Heart right ventricle (tissue), 16 donors: ENCODE measurements around the gene GRM8. TPM values are rescaled to one million over a fixed set of nuclear protein-coding genes. Genes with fewer than 3 reads are reported as not detected.

Experiments used
- ATAC-seq, 8 donors: fragments of 200-7000 bp; cut with Tn5 transposase; one replicate each; pipeline ENCODE4 v1.9.1; 2020; ENCODE audit warnings: mild to moderate bottlenecking in 8 of 8, moderate library complexity in 8 of 8, moderate number of reproducible peaks in 1 of 8
- DNase-seq, 2 donors: peaks; one replicate each; pipeline ENCODE4 v3.0.0-alpha.2; 2020
- H3K27ac ChIP-seq, 10 donors: fragments of 200-600 bp; sonication (generic) in 2 of 10; one replicate each; pipeline versions ENCODE4 v1.5.0 to v1.8.0; 2020 to 2022; ENCODE audit warnings: mild to moderate bottlenecking in 3 of 10
- H3K27me3 ChIP-seq, 7 donors: fragments of 200-600 bp; one replicate each; pipeline ENCODE4 v1.8.0; 2021 to 2022; ENCODE audit warnings: mild to moderate bottlenecking in 2 of 7
- H3K36me3 ChIP-seq, 9 donors: fragments of 200-600 bp; sonication (generic) in 1 of 9; one replicate each; pipeline versions ENCODE4 v1.5.0 to v1.8.0; 2020 to 2022; ENCODE audit warnings: mild to moderate bottlenecking in 2 of 9
- H3K4me1 ChIP-seq, 9 donors: fragments of 200-600 bp; sonication (generic) in 1 of 9; one replicate each; pipeline versions ENCODE4 v1.5.0 to v1.8.0; 2020 to 2022; ENCODE audit warnings: mild to moderate bottlenecking in 4 of 9
- H3K4me3 ChIP-seq, 10 donors: fragments of 200-600 bp; sonication (generic) in 2 of 10; one replicate each; pipeline versions ENCODE4 v1.5.0 to v1.8.0; 2020 to 2022; ENCODE audit warnings: mild to moderate bottlenecking in 7 of 10, moderate library complexity in 2 of 10
- H3K9me3 ChIP-seq, 11 donors: fragments of 200-600 bp in 10 of 11; sonication (generic) in 2 of 11; one replicate each; pipeline versions ENCODE4 v1.5.0 to v1.8.0; 2013 to 2022; ENCODE audit warnings: mild to moderate bottlenecking in 2 of 11, control low read depth in 1 of 11, moderate library complexity in 1 of 11
- CTCF ChIP-seq, 9 donors: fragments of 200-600 bp; sonication (generic) in 2 of 9; IDR thresholded peaks; one replicate each; pipeline versions ENCODE4 v1.5.0 to v1.8.0; 2021 to 2022; ENCODE audit warnings: antibody characterized with exemption in 9 of 9, mild to moderate bottlenecking in 5 of 9, moderate library complexity in 1 of 9
- WGBS, 2 donors: extraction: QIAGEN DNeasy Blood & Tissue Kit; methylation state at CpG; one replicate each; pipeline ENCODE4 v1.1.7; 2013; ENCODE audit warnings: inconsistent platforms in 1 of 2; 5-methylcytosine and 5-hydroxymethylcytosine counted together
- intact Hi-C, 10 donors: fragments of 100-400 bp; cut with DNase I; formaldehyde crosslinking; loops; one replicate each; pipeline versions ENCODE4 v1.11.1 to v1.14.2; 2022
- polyA plus RNA-seq, 2 donors: library from polyadenylated mRNA; stranded (reverse); fragments of 200-250 nt; gene quantifications; one replicate each; pipeline ENCODE4 v1.2.3, GENCODE V29; 2013
- total RNA-seq, 10 donors: library from RNA; stranded (reverse); fragmentation: NEBNext Ultra II Directional in 3 of 10; extraction: Animal tissue kit (Norgen Biotek cat#: 25700) in 3 of 10; gene quantifications; one replicate each; pipeline versions ENCODE4 v1.2.1 to v1.2.4, GENCODE V29; 2021 to 2023
- donor health status: Arrhythmogenic right ventricular cardiomyopathy.
- donor health status: ischemic (EF 13 %, LVEDD 7.1; RV severe dilation, severe dysfunction).
- donor health status: healthy with polysubstance abuse.
- donor health status: DM: no; HTN: yes; CAD: no.
- donor health status: DM: no; HTN: no; CAD: no.
- donor health status: ischemic (EF 25% LVEDD 6.9; RV normal size, moderate dysfunction).
- donor health status: ischemic (EF 25% LVEDD 5.7; RV mildly dilated, moderate dysfunction).
- donor health status: healthy.
- donor health status: DM: yes; HTN: yes; CAD: no.
- donor health status: Ischemic cardiomyopathy.
- donor health status: ischemic (EF 35%, LVEDD 5.7; RV mildly dilated, moderate dysfunction).
- donor health status: nonischemic (EF 11% LVEDD 7.7; RV severe dilation, severe dysfunction).
- donor health status: DM: yes; HTN: yes; CAD: no.
- donor health status: PGD.
- donor health status: ischemic (EF 29% LVEDD 5.4; RV normal size, mild dysfunction).
- donor health status: nonischemic (EF 23%, LVEDD 6.1; RV moderate dilation, normal function).

GRM8 gene
- total and polyA plus RNA-seq, 12 donors, result 0.13 to 0.68 (median 0.34) TPM; not detected in 5

- ATAC-seq (no peak), DNase-seq (no peak)
- intact Hi-C loops, result no loop called here
Observed at GRCh38 chr7:126569402-126569801, 683.3 kb downstream of the GRM8 start.

GRCh38 chr7:126557271-126557670, 695.5 kb downstream of the GRM8 start:
- no peaks in the 10 kb centered on the region for H3K4me1 ChIP-seq
- no peaks in the 10 kb centered on the region for H3K9me3 ChIP-seq
- no peaks in the 10 kb centered on the region for H3K27me3 ChIP-seq
- no peak for DNase-seq
- TF ChIP-seq CTCF (IDR thresholded peaks at IDR 0.05), result no peak
- ATAC-seq, result no peak
- H3K27ac ChIP-seq, result no peak overlapping the region
- intact Hi-C loops, result no loop called here
- no peaks in the 10 kb centered on the region for H3K36me3 ChIP-seq
- WGBS, 2 donors, result 70 to 77% methylated on average over 4 of the region's 4 CpGs
- H3K4me3 ChIP-seq, result no peak overlapping the region

More at GRCh38 chr7:126569402-126569801, 683.3 kb downstream of the GRM8 start:
- peaks cover 0 to 3% (median 0%) of the 10 kb centered on the region in 11 donors for H3K9me3 ChIP-seq
- no peaks in the 10 kb centered on the region for H3K4me1 ChIP-seq
- H3K27me3 ChIP-seq, result no peaks in the 10 kb centered on the region
- H3K36me3 ChIP-seq, result no peaks in the 10 kb centered on the region
- 49 to 52% methylated on average over 3 of the region's 3 CpGs for WGBS, 2 donors
- H3K27ac ChIP-seq, result no peak overlapping the region
- TF ChIP-seq CTCF (IDR thresholded peaks at IDR 0.05), result no peak
- no peak overlapping the region for H3K4me3 ChIP-seq

GRCh38 chr7:126541406-126541805, 711.3 kb downstream of the GRM8 start:
- intact Hi-C loops, result no loop called here
- ATAC-seq, result no peak
- no peak for TF ChIP-seq CTCF (IDR thresholded peaks at IDR 0.05)

GRCh38 chr7:126535176-126535575, 717.6 kb downstream of the GRM8 start:
- intact Hi-C loops, result no loop called here
- H3K27me3 ChIP-seq, result no peaks in the 10 kb centered on the region
- H3K27ac ChIP-seq, result no peak overlapping the region
- DNase-seq, result no peak
- no peaks in the 10 kb centered on the region for H3K4me1 ChIP-seq
- no peak for TF ChIP-seq CTCF (IDR thresholded peaks at IDR 0.05)
- no peaks in the 10 kb centered on the region for H3K36me3 ChIP-seq
- H3K9me3 ChIP-seq, result no peaks in the 10 kb centered on the region
- no peak for ATAC-seq
- 61 to 66% methylated on average over 5 of the region's 5 CpGs for WGBS, 2 donors
- no peak overlapping the region for H3K4me3 ChIP-seq

More at GRCh38 chr7:126541406-126541805, 711.3 kb downstream of the GRM8 start:
- Histone ChIP-seq H3K4me1 (no peaks in the 10 kb centered on the region), H3K9me3 (no peaks in the 10 kb centered on the region), H3K27me3 (no peaks in the 10 kb centered on the region), H3K4me3 (no peak overlapping the region), H3K27ac (no peak overlapping the region), H3K36me3 (no peaks in the 10 kb centered on the region)
- 63 to 67% methylated on average over 5 of the region's 5 CpGs for WGBS, 2 donors
- DNase-seq, result no peak
